Memory B cell (primary cell): ENCODE measurements around the gene GTF2F1.
"Not testable (repeated sequence)": the region's sequence is repeated elsewhere in the genome, so short reads cannot be mapped to it uniquely, and the experiment has no call there.

Source experiments
- ATAC-seq: fragments of 150-1000 bp; cut with Tn5 transposase; 2 replicates; pipeline ENCODE4 v1.10.0; 2021; ENCODE audit warnings: low read depth, mild to moderate bottlenecking, moderate library complexity
- DNase-seq, 2 donors: peaks; one replicate each; pipeline ENCODE4 v3.0.0; 2022; ENCODE audit warnings: low spot score in 2 of 2
- H3K27ac Mint-ChIP-seq: one replicate; pipeline ENCODE4 v1.8.0; 2022; ENCODE audit warnings: mild to moderate bottlenecking, moderate library complexity, mixed read lengths
- H3K27me3 Mint-ChIP-seq: one replicate; pipeline ENCODE4 v1.8.0; 2022; ENCODE audit warnings: mixed read lengths
- H3K36me3 Mint-ChIP-seq: one replicate; pipeline ENCODE4 v1.8.0; 2022; ENCODE audit warnings: mild to moderate bottlenecking, mixed read lengths
- H3K4me1 Mint-ChIP-seq: one replicate; pipeline ENCODE4 v1.8.0; 2022; ENCODE audit warnings: mixed read lengths
- H3K4me3 Mint-ChIP-seq: one replicate; pipeline ENCODE4 v1.8.0; 2022; ENCODE audit warnings: mild to moderate bottlenecking, moderate library complexity, mixed read lengths
- H3K9me3 Mint-ChIP-seq: one replicate; pipeline ENCODE4 v1.8.0; 2022; ENCODE audit warnings: mixed read lengths

GTF2F1 gene

DNA sequence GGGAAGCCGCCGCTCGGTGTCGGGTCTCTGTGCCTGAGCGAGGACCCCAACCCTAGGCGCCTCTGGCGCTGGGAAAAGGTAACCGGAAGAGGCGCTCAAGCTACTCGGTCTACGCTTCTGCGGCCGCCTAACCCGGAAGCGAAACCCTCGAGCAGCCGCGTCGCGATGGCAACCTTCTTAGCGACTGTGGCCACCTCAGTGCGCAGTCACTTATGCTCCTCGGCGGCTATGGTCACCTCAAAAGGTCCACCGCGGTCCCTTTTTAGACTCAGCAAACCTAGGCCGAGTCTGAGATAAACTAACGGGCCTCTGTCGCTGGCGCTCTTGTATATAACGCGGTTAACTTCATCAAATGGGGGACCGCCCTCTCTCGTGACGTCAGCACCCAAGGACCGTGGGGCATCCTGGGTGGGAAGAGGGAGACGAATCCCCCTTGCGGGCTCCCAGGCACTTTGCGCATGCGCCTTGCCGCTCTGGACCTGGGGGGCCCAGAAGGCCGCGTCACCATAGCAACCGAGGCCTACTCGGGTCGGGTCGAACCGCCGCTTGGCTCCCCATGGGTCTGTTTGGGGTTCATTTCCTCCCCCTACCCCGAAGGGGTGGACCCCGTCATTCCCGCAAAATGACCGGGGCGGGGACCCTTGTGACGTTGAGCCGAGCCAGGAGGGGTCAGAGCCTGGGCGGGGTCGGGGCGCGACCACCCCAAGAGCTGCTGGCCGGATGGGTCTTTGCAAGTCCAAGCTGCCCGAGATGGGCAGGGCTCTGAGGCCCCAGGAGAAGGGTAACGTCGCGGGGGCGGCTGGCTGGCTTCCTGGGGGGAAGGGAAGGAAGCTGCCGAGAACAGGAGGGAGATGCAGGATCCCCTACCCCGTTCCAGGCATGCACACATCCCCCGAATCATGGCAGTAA is at the start of gene GTF2F1:
TSS of gene GTF2F1 (minus strand) at position 91 of the 909 bp plus-strand sequence. CDS start 169 bp downstream, outside the sequence.
- H3K27ac Mint-ChIP-seq = peak within 1 kb of the TSS; percentile 97
- ATAC-seq (peak; percentile 83), DNase-seq (peak; percentile 94 to 95)
- H3K27me3 Mint-ChIP-seq = no peaks in the 10 kb centered on the region
- H3K4me3 Mint-ChIP-seq = peak within 1 kb of the TSS; percentile 86
- H3K4me1 Mint-ChIP-seq = peaks cover 20% of the 10 kb centered on the region
- peaks cover 7% of the 10 kb centered on the region for H3K36me3 Mint-ChIP-seq
- no peaks in the 10 kb centered on the region for H3K9me3 Mint-ChIP-seq

GRCh38 chr19:6442087-6442688 is 49.2 kb upstream of the GTF2F1 start:
- Mint-ChIP-seq H3K36me3 (peaks cover 10% of the 10 kb centered on the region), H3K27ac (no peak overlapping the region), H3K4me1 (no peaks in the 10 kb centered on the region), H3K4me3 (no peak overlapping the region), H3K27me3 (no peaks in the 10 kb centered on the region), H3K9me3 (no peaks in the 10 kb centered on the region)
- DNase-seq = no peak
- peak; percentile 22 for ATAC-seq

GRCh38 chr19:6440905-6441304 is 47.9 kb upstream of the GTF2F1 start:
- no peaks in the 10 kb centered on the region for H3K27me3 Mint-ChIP-seq
- peak overlapping the region; percentile 57 for H3K27ac Mint-ChIP-seq
- H3K9me3 Mint-ChIP-seq = no peaks in the 10 kb centered on the region
- H3K4me3 Mint-ChIP-seq = no peak overlapping the region
- H3K4me1 Mint-ChIP-seq = no peaks in the 10 kb centered on the region
- no peak for ATAC-seq
- H3K36me3 Mint-ChIP-seq = peaks cover 5% of the 10 kb centered on the region
- DNase-seq = no peak

GRCh38 chr19:6439743-6440142 is 46.8 kb upstream of the GTF2F1 start:
- no peaks in the 10 kb centered on the region for H3K27me3 Mint-ChIP-seq
- no peak overlapping the region for H3K4me3 Mint-ChIP-seq
- DNase-seq (no peak), ATAC-seq (no peak)
- H3K4me1 Mint-ChIP-seq = no peaks in the 10 kb centered on the region
- H3K36me3 Mint-ChIP-seq = no peaks in the 10 kb centered on the region
- H3K9me3 Mint-ChIP-seq = no peaks in the 10 kb centered on the region
- H3K27ac Mint-ChIP-seq = no peak overlapping the region

- DNase-seq (no peak), ATAC-seq (no peak)
- H3K36me3 Mint-ChIP-seq = no peaks in the 10 kb centered on the region
- peaks cover 3% of the 10 kb centered on the region for H3K27me3 Mint-ChIP-seq
- peaks cover 4% of the 10 kb centered on the region for H3K4me1 Mint-ChIP-seq
- no peaks in the 10 kb centered on the region for H3K9me3 Mint-ChIP-seq
- no peak within 1 kb of the TSS for H3K4me3 Mint-ChIP-seq
- no peak within 1 kb of the TSS for H3K27ac Mint-ChIP-seq
Measured at GRCh38 chr19:6433663-6434062, 40.7 kb upstream of the GTF2F1 start, which contains the start of gene SLC25A41. Gene SLC25A41, minus strand, starts transcription at chr19:6433763. Its CDS starts 70 bp downstream, at chr19:6433693.

DNA sequence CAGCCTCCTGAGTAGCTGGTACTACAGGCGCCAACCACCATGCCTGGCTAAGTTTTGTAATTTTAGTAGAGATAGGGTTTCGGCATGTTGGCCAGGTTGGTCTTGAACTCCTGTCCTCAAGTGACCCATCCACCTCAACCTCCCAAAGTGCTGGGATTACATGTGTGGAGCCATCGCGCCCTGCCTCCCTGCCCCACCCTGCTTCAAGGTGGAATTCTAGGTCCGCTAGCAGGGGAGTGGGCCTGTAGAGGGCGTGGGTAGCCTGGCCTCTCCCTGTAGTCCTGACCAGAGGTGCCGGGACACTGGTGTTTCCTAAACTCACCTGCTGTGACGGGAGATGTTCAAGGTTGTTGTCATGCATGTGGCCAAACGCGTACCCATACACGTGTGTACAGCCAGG is 40.2 kb upstream of the GTF2F1 start:
- H3K27ac Mint-ChIP-seq = no peak overlapping the region
- H3K27me3 Mint-ChIP-seq = peaks cover 3% of the 10 kb centered on the region

GRCh38 chr19:6431891-6432290 is 38.9 kb upstream of the GTF2F1 start:
- Mint-ChIP-seq H3K4me3 (no peak overlapping the region), H3K4me1 (peaks cover 4% of the 10 kb centered on the region)

More for the DNA sequence above, 40.2 kb upstream of the GTF2F1 start:
- Mint-ChIP-seq H3K36me3 (no peaks in the 10 kb centered on the region), H3K4me1 (peaks cover 4% of the 10 kb centered on the region), H3K4me3 (no peak overlapping the region), H3K9me3 (no peaks in the 10 kb centered on the region)
- no peak for ATAC-seq
- no peak for DNase-seq

DNA sequence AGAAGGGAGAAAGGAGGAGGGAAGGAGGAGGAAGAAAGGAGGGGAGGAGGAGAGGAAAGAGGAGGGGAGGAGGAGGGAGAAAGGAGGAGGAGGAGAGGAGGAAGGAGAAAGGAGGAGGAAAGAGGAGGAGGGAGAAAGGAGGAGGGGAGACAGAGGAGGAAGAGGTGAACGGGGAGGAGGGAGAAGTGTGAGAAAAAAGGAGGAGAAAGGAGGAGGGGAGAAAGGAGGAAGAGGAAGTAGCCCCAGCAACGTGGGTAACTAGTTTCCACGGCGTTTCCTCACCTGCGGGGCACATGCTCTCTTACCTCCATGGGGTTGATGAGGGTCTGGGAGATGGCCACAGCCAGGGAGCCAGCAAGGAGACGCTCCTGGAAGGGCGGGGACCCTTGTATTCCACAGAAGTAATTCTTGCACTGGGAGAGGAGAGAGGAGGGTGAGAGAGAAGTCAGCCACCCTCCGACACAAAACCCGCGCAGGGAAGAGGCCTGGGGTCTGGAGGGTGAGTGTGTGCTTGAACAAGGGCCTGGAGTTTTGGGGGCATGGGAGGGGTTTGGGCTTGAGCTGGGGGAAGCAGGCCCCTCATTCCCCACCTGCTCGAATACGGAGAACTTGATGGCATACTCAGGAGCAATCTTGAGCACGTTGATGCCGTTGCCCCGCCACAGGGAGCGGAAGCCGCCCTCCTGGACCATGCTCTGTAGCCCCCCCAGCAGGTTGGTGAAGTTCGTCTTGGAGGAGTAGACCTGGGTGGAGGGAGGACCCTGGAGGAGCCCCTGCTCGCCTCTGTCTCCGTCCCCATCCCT is 36.7 kb upstream of the GTF2F1 start:
- H3K27me3 Mint-ChIP-seq = peaks cover 3% of the 10 kb centered on the region
- ATAC-seq = no peak
- no peaks in the 10 kb centered on the region for H3K9me3 Mint-ChIP-seq
- no peak overlapping the region for H3K27ac Mint-ChIP-seq
- H3K36me3 Mint-ChIP-seq = no peaks in the 10 kb centered on the region
- peaks cover 7% of the 10 kb centered on the region for H3K4me1 Mint-ChIP-seq
- H3K4me3 Mint-ChIP-seq = no peak overlapping the region
- no peak for DNase-seq

More at GRCh38 chr19:6431891-6432290, 38.9 kb upstream of the GTF2F1 start:
- no peaks in the 10 kb centered on the region for H3K36me3 Mint-ChIP-seq
- no peaks in the 10 kb centered on the region for H3K9me3 Mint-ChIP-seq
- ATAC-seq (no peak), DNase-seq (no peak)
- no peak overlapping the region for H3K27ac Mint-ChIP-seq
- H3K27me3 Mint-ChIP-seq = peaks cover 3% of the 10 kb centered on the region

- not testable (repeated sequence) for H3K4me3 Mint-ChIP-seq, H3K36me3 Mint-ChIP-seq, DNase-seq, ATAC-seq, H3K4me1 Mint-ChIP-seq, H3K27ac Mint-ChIP-seq, H3K27me3 Mint-ChIP-seq, H3K9me3 Mint-ChIP-seq
Measured at GRCh38 chr19:6428692-6429418, 35.9 kb upstream of the GTF2F1 start.

- no peaks in the 10 kb centered on the region for H3K36me3 Mint-ChIP-seq
- H3K4me1 Mint-ChIP-seq = peaks cover 21% of the 10 kb centered on the region
- H3K27me3 Mint-ChIP-seq = peaks cover 3% of the 10 kb centered on the region
- DNase-seq = no peak
- H3K9me3 Mint-ChIP-seq = no peaks in the 10 kb centered on the region
- no peak overlapping the region for H3K27ac Mint-ChIP-seq
- no peak overlapping the region for H3K4me3 Mint-ChIP-seq
- ATAC-seq = no peak
Measured at GRCh38 chr19:6427131-6427530, 34.2 kb upstream of the GTF2F1 start.

- Mint-ChIP-seq H3K27ac (peak overlapping the region; percentile 89), H3K27me3 (no peaks in the 10 kb centered on the region), H3K9me3 (no peaks in the 10 kb centered on the region), H3K4me3 (peak overlapping the region; percentile 80), H3K4me1 (peaks cover 24% of the 10 kb centered on the region), H3K36me3 (no peaks in the 10 kb centered on the region)
- DNase-seq = no peak
- ATAC-seq = no peak
Measured at GRCh38 chr19:6425732-6426620, 33.0 kb upstream of the GTF2F1 start.

DNA sequence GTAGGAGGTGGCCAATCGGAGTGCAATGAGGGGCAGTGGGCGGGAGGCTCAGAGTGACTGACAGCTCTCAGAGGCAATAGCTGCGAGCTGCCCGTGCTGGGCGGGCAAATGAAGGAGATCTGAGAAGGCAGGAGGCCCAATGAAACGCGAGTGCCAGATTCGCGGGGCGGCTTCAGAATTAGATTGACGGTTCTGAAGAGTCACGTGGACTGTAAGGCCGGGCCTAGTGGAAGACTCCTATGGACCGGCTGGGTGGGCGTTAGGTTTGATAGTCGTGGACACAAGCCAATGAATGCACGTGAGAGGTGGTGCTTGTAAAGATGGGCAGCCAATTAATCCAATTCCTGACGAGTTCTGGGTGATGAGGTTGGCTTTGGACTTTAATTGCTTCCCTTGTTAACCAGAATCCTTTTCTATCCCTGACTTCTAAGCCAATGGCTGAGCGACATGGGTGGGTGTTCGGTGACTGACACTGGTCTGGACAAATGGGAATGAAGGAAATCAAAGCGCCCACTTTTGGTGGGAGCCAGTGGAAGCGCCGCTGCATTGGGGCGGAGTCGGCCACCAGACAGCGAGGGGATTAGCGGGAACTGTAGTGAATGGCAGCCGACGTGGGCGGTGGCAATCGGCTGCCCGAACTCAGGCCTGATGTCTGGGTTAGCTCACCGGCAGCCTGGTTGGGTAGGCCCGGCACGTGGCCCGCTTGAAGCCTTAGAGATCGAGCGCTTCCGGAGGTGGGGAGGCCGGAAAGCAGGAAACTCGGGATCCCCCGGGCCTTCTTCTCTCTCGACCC is 32.2 kb upstream of the GTF2F1 start:
- peak; percentile 81 for ATAC-seq
- H3K27me3 Mint-ChIP-seq = no peaks in the 10 kb centered on the region
- peak overlapping the region; percentile 74 for H3K4me3 Mint-ChIP-seq
- peak; percentile 93 to 97 for DNase-seq
- no peaks in the 10 kb centered on the region for H3K36me3 Mint-ChIP-seq
- H3K4me1 Mint-ChIP-seq = peaks cover 26% of the 10 kb centered on the region
- H3K27ac Mint-ChIP-seq = peak overlapping the region; percentile 89
- H3K9me3 Mint-ChIP-seq = no peaks in the 10 kb centered on the region
